Effector memory CD4-positive, alpha-beta T cell (primary cell): Measurements from ENCODE around the gene HSF5.

ENCODE experiments used
- DNase-seq, 3 donors: peaks; one replicate each; pipeline ENCODE4 v3.0.0-alpha.2; 2020
- H3K27ac ChIP-seq: 2 replicates; pipeline ENCODE4 v1.7.0; 2013; ENCODE audit warnings: mild to moderate bottlenecking, low read length, moderate library complexity; ENCODE audit not compliant: insufficient read depth, poor library complexity, severe bottlenecking
- H3K27me3 ChIP-seq: replicated peaks from 2 replicates; pipeline ENCODE4 v1.7.0; 2013; ENCODE audit warnings: mild to moderate bottlenecking, low read length; ENCODE audit not compliant: insufficient read depth, control insufficient read depth, poor library complexity, severe bottlenecking
- H3K36me3 ChIP-seq: 2 replicates; pipeline ENCODE4 v1.7.0; 2013; ENCODE audit warnings: mild to moderate bottlenecking, low read length, moderate library complexity; ENCODE audit not compliant: control insufficient read depth, insufficient read depth
- H3K4me1 ChIP-seq: 2 replicates; pipeline ENCODE4 v1.7.0; 2013; ENCODE audit warnings: low read length, mild to moderate bottlenecking; ENCODE audit not compliant: control insufficient read depth, insufficient read depth, poor library complexity, severe bottlenecking
- H3K4me3 ChIP-seq: 2 replicates; pipeline ENCODE4 v1.7.0; 2013; ENCODE audit warnings: low read length, low read depth, mild to moderate bottlenecking; ENCODE audit not compliant: insufficient read depth, poor library complexity, severe bottlenecking
- H3K9me3 ChIP-seq: 2 replicates; pipeline ENCODE4 v1.7.0; 2013; ENCODE audit warnings: mild to moderate bottlenecking, low read length, moderate library complexity; ENCODE audit not compliant: control insufficient read depth

HSF5 gene

GRCh38 chr17:58375256-58375655 lies 113.0 kb downstream of the HSF5 start:
- no peak overlapping the region for H3K4me3 ChIP-seq
- H3K9me3 ChIP-seq: no peaks in the 10 kb centered on the region
- peaks cover 11% of the 10 kb centered on the region for H3K4me1 ChIP-seq
- H3K27ac ChIP-seq: no peak overlapping the region
- DNase-seq: no peak
- H3K36me3 ChIP-seq: no peaks in the 10 kb centered on the region
- no peaks in the 10 kb centered on the region for H3K27me3 ChIP-seq

DNA sequence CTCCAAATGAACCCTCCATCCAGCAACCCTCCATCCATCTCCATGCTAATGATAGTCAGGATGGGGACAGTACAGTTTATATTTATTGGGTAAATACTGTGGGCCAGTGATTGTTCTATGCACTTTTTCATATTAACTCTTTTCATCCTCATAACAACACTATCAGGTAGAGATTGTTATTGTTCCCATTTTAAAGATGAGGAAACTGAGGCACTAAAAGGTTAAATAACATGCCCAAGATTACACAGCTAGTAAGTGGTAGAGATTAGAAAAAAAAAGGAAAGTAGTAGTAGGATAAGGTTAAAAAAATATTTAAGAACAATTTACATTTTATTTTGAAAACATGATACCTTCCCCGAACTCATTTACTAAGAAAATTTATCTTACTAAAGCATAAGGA lies 114.3 kb downstream of the HSF5 start:
- H3K36me3 ChIP-seq: no peaks in the 10 kb centered on the region
- no peak overlapping the region for H3K4me3 ChIP-seq
- H3K4me1 ChIP-seq: peaks cover 5% of the 10 kb centered on the region
- DNase-seq: no peak
- no peaks in the 10 kb centered on the region for H3K27me3 ChIP-seq
- no peaks in the 10 kb centered on the region for H3K9me3 ChIP-seq
- H3K27ac ChIP-seq: no peak overlapping the region

DNA sequence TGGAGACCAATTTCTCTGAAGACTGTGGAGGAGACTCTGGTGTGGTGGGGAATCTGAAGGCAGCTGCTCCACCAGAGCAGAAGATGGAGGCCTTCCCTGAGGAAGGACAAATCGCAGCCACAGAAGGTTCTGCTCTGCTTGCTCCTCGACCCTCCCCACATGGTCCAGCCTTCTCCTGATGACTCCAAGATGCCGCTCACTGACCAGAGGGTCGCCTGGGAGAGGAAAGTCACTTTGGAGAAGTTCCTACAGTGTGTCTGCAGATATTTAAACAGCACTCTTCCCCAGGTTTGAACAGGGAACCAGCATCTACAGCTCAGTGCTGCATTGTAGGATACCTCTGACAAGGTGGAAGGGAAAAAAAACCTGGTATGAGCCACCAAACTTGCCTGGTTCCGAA lies 115.2 kb downstream of the HSF5 start:
- Histone ChIP-seq H3K4me3 (no peak overlapping the region), H3K27ac (no peak overlapping the region), H3K36me3 (no peaks in the 10 kb centered on the region), H3K4me1 (peaks cover 4% of the 10 kb centered on the region), H3K27me3 (no peaks in the 10 kb centered on the region), H3K9me3 (no peaks in the 10 kb centered on the region)
- DNase-seq: no peak

DNA sequence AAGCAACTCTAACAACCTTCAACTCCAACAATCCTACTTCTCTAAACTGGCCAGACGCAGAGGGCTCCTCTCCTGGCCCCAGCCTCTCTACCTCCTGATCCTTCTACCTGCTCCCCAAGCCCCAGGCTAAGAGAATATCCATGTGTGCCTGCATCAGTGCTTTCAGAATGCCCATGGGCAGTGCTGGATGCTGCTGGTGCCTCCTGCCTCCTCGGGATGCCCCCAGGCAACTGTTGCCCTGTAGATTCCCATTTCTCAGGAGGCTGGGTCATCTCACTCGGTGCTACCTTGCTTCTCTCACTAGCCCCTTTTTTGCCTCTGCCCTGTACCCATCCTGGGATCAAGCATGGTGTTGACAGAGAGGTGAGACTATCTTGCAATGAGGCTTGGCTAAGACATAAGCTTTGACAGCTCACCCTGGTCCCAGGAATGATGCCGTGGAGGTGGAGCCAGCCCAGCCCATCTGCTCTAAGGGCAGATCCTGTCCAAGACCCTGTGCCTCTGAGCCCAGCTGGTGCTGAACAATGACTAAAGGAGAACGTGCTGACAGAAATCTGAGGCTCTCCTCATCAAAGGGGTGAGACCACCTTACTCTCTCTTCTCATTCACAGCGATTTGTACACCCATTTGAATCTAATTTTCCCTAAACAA lies 116.8 kb downstream of the HSF5 start:
- Histone ChIP-seq H3K27me3 (no peaks in the 10 kb centered on the region), H3K4me1 (no peaks in the 10 kb centered on the region), H3K4me3 (no peak overlapping the region), H3K27ac (no peak overlapping the region), H3K9me3 (no peaks in the 10 kb centered on the region), H3K36me3 (no peaks in the 10 kb centered on the region)
- DNase-seq: no peak

- H3K36me3 ChIP-seq: no peaks in the 10 kb centered on the region
Measured at GRCh38 chr17:58370716-58371115, 117.5 kb downstream of the HSF5 start.

DNA sequence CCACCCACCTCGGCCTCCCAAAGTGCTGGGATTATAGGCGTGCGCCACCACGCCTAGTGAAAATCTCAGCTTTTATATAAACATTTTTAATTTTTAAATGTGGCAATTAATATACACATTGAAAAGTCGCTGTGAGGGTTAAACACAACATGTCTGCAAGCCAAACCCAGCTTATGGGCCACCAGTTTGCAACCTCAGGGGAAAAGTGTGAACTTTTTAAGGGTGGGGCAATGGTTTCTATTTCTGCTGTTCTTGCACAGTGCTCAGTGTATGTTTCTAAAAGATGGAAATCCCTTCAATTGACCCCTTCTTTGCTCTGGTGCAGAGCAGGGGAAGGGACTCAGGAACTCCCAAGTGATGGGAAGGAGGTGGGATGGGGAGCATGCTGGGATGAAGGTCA lies 117.9 kb downstream of the HSF5 start:
- Histone ChIP-seq H3K4me3 (no peak overlapping the region), H3K4me1 (no peaks in the 10 kb centered on the region), H3K27me3 (no peaks in the 10 kb centered on the region), H3K36me3 (no peaks in the 10 kb centered on the region), H3K27ac (no peak overlapping the region), H3K9me3 (no peaks in the 10 kb centered on the region)
- DNase-seq: no peak

More at GRCh38 chr17:58370716-58371115, 117.5 kb downstream of the HSF5 start:
- H3K4me3 ChIP-seq: no peak overlapping the region
- DNase-seq: no peak
- no peaks in the 10 kb centered on the region for H3K9me3 ChIP-seq
- H3K27ac ChIP-seq: no peak overlapping the region
- H3K27me3 ChIP-seq: no peaks in the 10 kb centered on the region
- H3K4me1 ChIP-seq: no peaks in the 10 kb centered on the region
